Measurements from ENCODE around the gene RAB11FIP3. TPM values are rescaled to one million over a fixed set of nuclear protein-coding genes. Genes with fewer than 3 reads are reported as not detected.

Gene RAB11FIP3
- total and polyA plus RNA-seq, 11 donors, result 19.3 to 39.9 (median 31.9) TPM

GRCh38 chr16:555528-556473 lies 130.4 kb downstream of the RAB11FIP3 start:
- Histone ChIP-seq H3K9me3 (no peaks in the 10 kb centered on the region), H3K27ac (no peak overlapping the region), H3K36me3 (peaks cover 0 to 30% (median 16%) of the 10 kb centered on the region in 9 donors), H3K4me1 (peaks cover 0 to 22% (median 0%) of the 10 kb centered on the region in 12 donors), H3K27me3 (peaks cover 8 to 26% (median 15%) of the 10 kb centered on the region in 9 donors), H3K4me3 (no peak overlapping the region)
- ATAC-seq, result no peak
- no peak for DNase-seq
- TF ChIP-seq CTCF (IDR thresholded peaks at IDR 0.05) (no peak), POLR2A (IDR thresholded peaks at IDR 0.05) (no peak)
- intact Hi-C loops (cut with DNase I), result no loop called here
- 71 to 81% (median 78%) methylated on average over 18 to 32 of the region's 32 CpGs for WGBS, 4 donors

- no peak for ATAC-seq
- Histone ChIP-seq H3K36me3 (peaks cover 0 to 25% (median 11%) of the 10 kb centered on the region in 9 donors), H3K4me1 (peaks cover 0 to 23% (median 0%) of the 10 kb centered on the region in 12 donors), H3K27ac (no peak overlapping the region), H3K9me3 (no peaks in the 10 kb centered on the region), H3K4me3 (no peak overlapping the region), H3K27me3 (peaks cover 17 to 34% (median 23%) of the 10 kb centered on the region in 9 donors)
- no peak for TF ChIP-seq POLR2A (IDR thresholded peaks at IDR 0.05)
- TF ChIP-seq CTCF (IDR thresholded peaks at IDR 0.05), result no peak
- intact Hi-C loops (cut with DNase I), result no loop called here
- WGBS, 4 donors, result 80 to 84% (median 82%) methylated on average over 21 to 32 of the region's 32 CpGs
- no peak for DNase-seq
These were observed 131.2 kb downstream of the RAB11FIP3 start for GRCh38 chr16:556474-557173.

- intact Hi-C loops (cut with DNase I), result no loop called here
- Histone ChIP-seq H3K36me3 (peaks cover 0 to 15% (median 2%) of the 10 kb centered on the region in 9 donors), H3K9me3 (no peaks in the 10 kb centered on the region), H3K4me1 (peaks cover 0 to 23% (median 0%) of the 10 kb centered on the region in 12 donors), H3K27me3 (peaks cover 21 to 42% (median 27%) of the 10 kb centered on the region in 9 donors), H3K4me3 (no peak overlapping the region), H3K27ac (no peak overlapping the region)
- TF ChIP-seq CTCF (IDR thresholded peaks at IDR 0.05), result no peak
- 81 to 89% (median 84%) methylated on average over 21 to 23 of the region's 23 CpGs for whole genome bisulfite sequencing, 4 donors
- no peak for DNase-seq
- ATAC-seq, result no peak
These were observed 132.2 kb downstream of the RAB11FIP3 start for GRCh38 chr16:557463-558297.

Data from heart left ventricle (tissue), 16 donors.